ENCODE measurements around the gene GGT6.
"Not testable (repeated sequence)": the region's sequence is repeated elsewhere in the genome, so short reads cannot be mapped to it uniquely, and the experiment has no call there.

Gene GGT6

DNA sequence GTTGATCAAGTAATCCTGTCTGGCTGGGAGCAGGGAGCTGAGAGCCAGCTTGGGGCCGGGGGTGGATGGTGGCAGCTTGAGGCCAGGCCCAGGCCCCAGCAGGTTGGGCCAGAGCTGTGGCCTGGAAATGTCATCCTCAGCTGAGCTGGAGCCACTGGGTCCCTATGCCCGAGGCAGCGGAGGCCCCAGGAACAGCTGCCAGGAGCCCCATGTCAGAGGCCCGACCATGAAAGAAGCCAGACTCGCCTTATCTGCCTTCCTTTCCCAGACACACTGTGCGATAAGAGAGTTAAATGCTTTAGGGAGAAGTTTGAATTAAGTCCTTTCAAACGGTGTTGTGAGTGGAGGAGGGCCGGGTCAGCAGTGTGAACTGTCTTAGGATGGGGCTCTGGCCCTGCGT is 27.4 kb upstream of the GGT6 start:
- Histone ChIP-seq H3K27me3 (ENCODE audit: insufficient read depth, low read length) (peaks cover 85% of the 10 kb centered on the region), H3K9me3 (ENCODE audit: low read length) (no peaks in the 10 kb centered on the region), H3K4me1 (ENCODE audit: insufficient read depth, low read length) (peaks cover 3% of the 10 kb centered on the region)

GRCh38 chr17:4587195-4587594 is 26.8 kb upstream of the GGT6 start:
- Histone ChIP-seq H2AFZ (ENCODE audit: low read depth, low read length) (no peak overlapping the region), H3K4me1 (ENCODE audit: insufficient read depth, low read length) (peaks cover 3% of the 10 kb centered on the region), H3K27me3 (ENCODE audit: insufficient read depth, low read length) (peaks cover 87% of the 10 kb centered on the region), H3K9me3 (ENCODE audit: low read length) (no peaks in the 10 kb centered on the region), H3K36me3 (ENCODE audit: insufficient read depth, low read length) (no peaks in the 10 kb centered on the region), H3K4me3 (ENCODE audit: low read length) (no peak overlapping the region)

More for the DNA sequence above, 27.4 kb upstream of the GGT6 start:
- no peak overlapping the region for H2AFZ ChIP-seq (ENCODE audit: low read depth, low read length)
- no peaks in the 10 kb centered on the region for H3K36me3 ChIP-seq (ENCODE audit: insufficient read depth, low read length)
- H3K4me3 ChIP-seq (ENCODE audit: low read length), result no peak overlapping the region

DNA sequence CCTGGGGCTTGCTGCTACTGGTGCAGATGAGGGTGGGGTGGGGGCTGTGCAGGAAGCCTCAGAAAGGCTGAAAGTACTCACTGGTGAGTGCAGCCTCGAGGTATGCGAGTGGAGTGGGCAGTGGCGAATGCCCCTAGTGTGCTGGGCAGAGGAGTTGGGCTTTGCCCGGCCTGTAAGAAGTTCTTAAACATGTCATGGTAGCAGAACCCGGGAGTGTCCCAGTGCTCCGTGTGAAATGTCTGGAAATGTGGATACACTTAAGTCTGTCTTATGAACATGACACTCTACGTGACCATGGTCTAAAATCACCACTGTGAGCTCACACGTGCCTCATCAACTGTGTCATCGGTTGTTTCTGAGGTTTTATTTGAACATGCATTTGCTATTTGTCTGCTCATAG is 25.7 kb upstream of the GGT6 start:
- peaks cover 91% of the 10 kb centered on the region for H3K27me3 ChIP-seq (ENCODE audit: insufficient read depth, low read length)
- peaks cover 3% of the 10 kb centered on the region for H3K4me1 ChIP-seq (ENCODE audit: insufficient read depth, low read length)

DNA sequence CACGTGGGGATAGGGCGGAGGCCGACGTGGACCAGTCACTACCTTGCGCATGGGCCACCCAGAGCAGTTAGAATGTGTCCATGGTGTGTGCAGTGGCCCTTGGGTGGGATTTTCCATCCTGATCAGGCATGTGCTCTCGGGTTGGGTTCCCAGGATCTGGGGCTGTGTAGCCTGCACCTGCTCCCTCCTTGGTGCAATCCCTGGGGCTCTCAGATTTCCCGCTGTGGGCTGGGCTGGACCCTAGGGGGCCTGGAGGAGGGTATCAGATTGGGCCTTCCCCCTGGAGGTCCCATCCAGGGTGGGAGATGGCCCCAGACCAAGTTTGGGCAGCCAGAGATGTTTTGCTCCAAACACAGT is 25.2 kb upstream of the GGT6 start:
- no peak overlapping the region for H2AFZ ChIP-seq (ENCODE audit: low read depth, low read length)
- no peaks in the 10 kb centered on the region for H3K9me3 ChIP-seq (ENCODE audit: low read length)
- peaks cover 3% of the 10 kb centered on the region for H3K4me1 ChIP-seq (ENCODE audit: insufficient read depth, low read length)
- H3K27me3 ChIP-seq (ENCODE audit: insufficient read depth, low read length), result peaks cover 88% of the 10 kb centered on the region
- H3K36me3 ChIP-seq (ENCODE audit: insufficient read depth, low read length), result no peaks in the 10 kb centered on the region
- H3K4me3 ChIP-seq (ENCODE audit: low read length), result no peak overlapping the region

More for the DNA sequence above, 25.7 kb upstream of the GGT6 start:
- no peaks in the 10 kb centered on the region for H3K9me3 ChIP-seq (ENCODE audit: low read length)
- H3K36me3 ChIP-seq (ENCODE audit: insufficient read depth, low read length), result no peaks in the 10 kb centered on the region
- no peak overlapping the region for H3K4me3 ChIP-seq (ENCODE audit: low read length)
- no peak overlapping the region for H2AFZ ChIP-seq (ENCODE audit: low read depth, low read length)

- Histone ChIP-seq H3K4me1 (ENCODE audit: insufficient read depth, low read length) (peaks cover 3% of the 10 kb centered on the region), H3K36me3 (ENCODE audit: insufficient read depth, low read length) (no peaks in the 10 kb centered on the region), H3K27me3 (ENCODE audit: insufficient read depth, low read length) (peaks cover 83% of the 10 kb centered on the region), H3K4me3 (ENCODE audit: low read length) (no peak overlapping the region), H2AFZ (ENCODE audit: low read depth, low read length) (no peak overlapping the region), H3K9me3 (ENCODE audit: low read length) (no peaks in the 10 kb centered on the region)
Measured at GRCh38 chr17:4584917-4585637, 24.7 kb upstream of the GGT6 start.

DNA sequence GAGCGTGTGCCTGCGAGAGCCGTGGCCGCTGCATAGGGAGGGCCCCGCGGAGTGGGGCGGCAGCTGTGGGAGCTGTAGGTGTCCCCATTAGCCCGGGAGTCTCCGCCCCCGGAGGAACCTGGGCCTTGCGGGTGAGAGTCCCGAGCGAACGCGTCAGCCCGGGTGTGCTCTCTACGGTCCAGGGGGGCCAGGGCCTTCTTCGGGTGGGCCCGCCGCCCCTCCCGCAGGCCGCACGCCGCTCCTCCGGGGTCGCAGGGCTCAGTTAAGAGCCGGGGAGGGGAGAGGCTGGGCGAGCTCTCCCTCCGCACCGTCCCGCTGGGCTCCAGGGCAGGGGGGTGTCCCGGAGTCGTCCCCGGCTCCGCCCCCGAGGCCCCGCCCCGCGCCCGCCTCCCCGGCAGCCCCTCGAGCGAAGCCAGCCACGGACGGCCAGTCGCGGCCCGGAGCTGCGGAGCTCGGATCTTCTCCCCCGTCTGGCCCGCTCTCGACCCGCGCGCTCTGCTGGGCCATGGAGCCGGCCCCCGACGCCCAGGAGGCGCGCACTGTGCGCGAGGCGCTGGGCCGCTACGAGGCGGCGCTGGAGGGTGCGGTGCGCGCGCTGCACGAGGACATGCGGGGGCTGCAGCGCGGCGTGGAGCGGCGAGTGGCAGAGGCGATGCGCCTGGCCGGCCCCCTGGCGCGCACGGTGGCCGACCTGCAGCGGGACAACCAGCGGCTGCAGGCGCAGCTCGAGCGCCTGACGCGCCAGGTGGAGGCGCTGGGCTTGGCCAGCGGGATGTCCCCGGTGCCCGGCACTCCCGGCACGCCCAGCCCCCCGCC is 23.9 kb upstream of the GGT6 start, which contains the start of gene SMTNL2:
Gene SMTNL2 (plus strand): TSS at position 429 of the 816 bp plus-strand sequence. CDS start 77 bp downstream, at position 506.
- peak within 1 kb of the TSS; percentile 30 for H3K4me3 ChIP-seq (ENCODE audit: low read length)

DNA sequence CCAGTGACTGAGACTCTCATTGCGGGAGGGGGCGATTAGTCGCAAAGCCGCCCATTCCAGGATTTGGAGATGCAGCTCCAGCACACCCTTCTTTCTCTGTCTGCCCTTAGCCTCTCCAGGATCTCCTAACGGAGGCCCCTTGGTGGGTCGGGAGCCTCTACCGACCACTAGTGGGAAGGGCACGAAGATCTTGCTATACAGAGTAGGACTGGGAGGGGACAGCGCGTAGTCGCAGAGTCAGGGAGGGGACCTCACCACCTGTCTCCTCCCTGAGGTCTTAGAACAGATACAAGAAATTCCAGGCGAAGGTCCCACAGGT is 23.4 kb upstream of the GGT6 start:
- Histone ChIP-seq H3K4me1 (ENCODE audit: insufficient read depth, low read length) (peaks cover 3% of the 10 kb centered on the region), H3K4me3 (ENCODE audit: low read length) (peak overlapping the region; percentile 30), H2AFZ (ENCODE audit: low read depth, low read length) (peak overlapping the region; percentile 39), H3K27me3 (ENCODE audit: insufficient read depth, low read length) (peaks cover 74% of the 10 kb centered on the region), H3K9me3 (ENCODE audit: low read length) (no peaks in the 10 kb centered on the region), H3K36me3 (ENCODE audit: insufficient read depth, low read length) (no peaks in the 10 kb centered on the region)

More for the DNA sequence above, 23.9 kb upstream of the GGT6 start, which contains the start of gene SMTNL2:
- no peaks in the 10 kb centered on the region for H3K9me3 ChIP-seq (ENCODE audit: low read length)
- no peaks in the 10 kb centered on the region for H3K36me3 ChIP-seq (ENCODE audit: insufficient read depth, low read length)
- peaks cover 3% of the 10 kb centered on the region for H3K4me1 ChIP-seq (ENCODE audit: insufficient read depth, low read length)
- peaks cover 80% of the 10 kb centered on the region for H3K27me3 ChIP-seq (ENCODE audit: insufficient read depth, low read length)
- peak within 1 kb of the TSS; percentile 39 for H2AFZ ChIP-seq (ENCODE audit: low read depth, low read length)

- Histone ChIP-seq H3K4me3 (ENCODE audit: low read length) (no peak overlapping the region), H3K27me3 (ENCODE audit: insufficient read depth, low read length) (peaks cover 70% of the 10 kb centered on the region), H3K36me3 (ENCODE audit: insufficient read depth, low read length) (no peaks in the 10 kb centered on the region), H2AFZ (ENCODE audit: low read depth, low read length) (no peak overlapping the region), H3K4me1 (ENCODE audit: insufficient read depth, low read length) (peaks cover 3% of the 10 kb centered on the region), H3K9me3 (ENCODE audit: low read length) (no peaks in the 10 kb centered on the region)
Measured at GRCh38 chr17:4583206-4583605, 22.8 kb upstream of the GGT6 start.

- Histone ChIP-seq H3K4me1 (ENCODE audit: insufficient read depth, low read length) (peaks cover 3% of the 10 kb centered on the region), H3K4me3 (ENCODE audit: low read length) (no peak overlapping the region), H3K27me3 (ENCODE audit: insufficient read depth, low read length) (peaks cover 66% of the 10 kb centered on the region), H3K36me3 (ENCODE audit: insufficient read depth, low read length) (no peaks in the 10 kb centered on the region), H3K9me3 (ENCODE audit: low read length) (no peaks in the 10 kb centered on the region), H2AFZ (ENCODE audit: low read depth, low read length) (no peak overlapping the region)
Measured at GRCh38 chr17:4582691-4583090, 22.3 kb upstream of the GGT6 start.

- no peaks in the 10 kb centered on the region for H3K9me3 ChIP-seq (ENCODE audit: low read length)
- H3K36me3 ChIP-seq (ENCODE audit: insufficient read depth, low read length), result no peaks in the 10 kb centered on the region
- H3K4me1 ChIP-seq (ENCODE audit: insufficient read depth, low read length), result peaks cover 8% of the 10 kb centered on the region
- H3K4me3 ChIP-seq (ENCODE audit: low read length), result no peak overlapping the region
- H2AFZ ChIP-seq (ENCODE audit: low read depth, low read length), result no peak overlapping the region
- H3K27me3 ChIP-seq (ENCODE audit: insufficient read depth, low read length), result peaks cover 60% of the 10 kb centered on the region
Measured at GRCh38 chr17:4582101-4582501, 21.7 kb upstream of the GGT6 start.

DNA sequence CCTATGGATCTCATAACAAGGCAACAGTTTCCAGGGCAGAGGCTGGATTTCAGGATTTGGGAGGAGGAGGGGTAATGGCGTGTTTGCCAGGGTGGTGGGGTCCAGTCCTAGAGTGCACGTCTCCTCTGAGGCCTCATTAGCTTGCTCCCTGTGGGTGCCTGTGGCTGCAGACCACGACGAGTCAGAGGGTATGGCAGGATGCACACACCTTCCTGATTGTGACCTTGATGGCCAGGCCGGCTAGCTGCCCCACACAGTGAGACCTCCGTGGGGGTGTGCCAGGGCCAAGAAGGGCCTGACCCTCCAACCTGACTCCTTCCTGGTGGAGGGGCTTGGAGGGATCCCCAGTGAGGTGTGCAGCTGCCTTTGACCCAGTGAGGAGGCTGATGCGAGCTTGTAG is 19.9 kb upstream of the GGT6 start:
- H3K4me3 ChIP-seq (ENCODE audit: low read length), result no peak overlapping the region
- peaks cover 20% of the 10 kb centered on the region for H3K4me1 ChIP-seq (ENCODE audit: insufficient read depth, low read length)
- H3K9me3 ChIP-seq (ENCODE audit: low read length), result no peaks in the 10 kb centered on the region
- H2AFZ ChIP-seq (ENCODE audit: low read depth, low read length), result no peak overlapping the region
- peaks cover 42% of the 10 kb centered on the region for H3K27me3 ChIP-seq (ENCODE audit: insufficient read depth, low read length)
- H3K36me3 ChIP-seq (ENCODE audit: insufficient read depth, low read length), result no peaks in the 10 kb centered on the region

DNA sequence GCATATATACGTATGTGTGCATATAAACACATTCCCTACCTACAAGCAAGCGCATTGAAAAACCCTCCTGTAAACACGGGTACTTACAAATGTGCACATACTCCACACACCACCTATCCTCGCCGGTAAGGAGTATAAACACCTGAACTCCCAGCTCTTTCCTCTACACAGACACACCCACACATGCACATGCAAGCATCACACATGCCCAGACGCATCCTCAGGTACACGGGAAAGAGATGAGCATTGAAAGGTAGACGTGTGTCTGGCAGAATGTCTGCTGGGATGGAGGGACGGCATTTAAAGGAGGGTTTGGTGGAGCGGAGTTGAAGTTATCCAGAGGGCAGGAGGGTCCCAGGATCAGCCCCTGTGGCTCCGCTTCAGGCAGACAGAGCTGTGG is 19.3 kb upstream of the GGT6 start:
- peaks cover 20% of the 10 kb centered on the region for H3K4me1 ChIP-seq (ENCODE audit: insufficient read depth, low read length)
- peaks cover 35% of the 10 kb centered on the region for H3K27me3 ChIP-seq (ENCODE audit: insufficient read depth, low read length)
- H3K36me3 ChIP-seq (ENCODE audit: insufficient read depth, low read length), result no peaks in the 10 kb centered on the region
- H2AFZ ChIP-seq (ENCODE audit: low read depth, low read length), result no peak overlapping the region
- H3K4me3 ChIP-seq (ENCODE audit: low read length), result no peak overlapping the region
- H3K9me3 ChIP-seq (ENCODE audit: low read length), result no peaks in the 10 kb centered on the region

GRCh38 chr17:4578349-4578748 is 18.0 kb upstream of the GGT6 start:
- not testable (repeated sequence) for H3K36me3 ChIP-seq (ENCODE audit: insufficient read depth, low read length)
- H3K27me3 ChIP-seq (ENCODE audit: insufficient read depth, low read length), result peaks cover 23% of the 10 kb centered on the region

More at GRCh38 chr17:4578349-4578748, 18.0 kb upstream of the GGT6 start:
- H3K4me3 ChIP-seq (ENCODE audit: low read length); H3K9me3 ChIP-seq (ENCODE audit: low read length); H2AFZ ChIP-seq (ENCODE audit: low read depth, low read length): not testable (repeated sequence)
- peaks cover 17% of the 10 kb centered on the region for H3K4me1 ChIP-seq (ENCODE audit: insufficient read depth, low read length)

Data from neuron (in vitro differentiated cells).